Activated CD4-positive, alpha-beta T cell treated with anti-CD3 and anti-CD28 coated beads, Interleukin-2, amount 50 U/mL, for 24 hours (primary cell): ENCODE results near the gene OGDHL.

Source experiments
- DNase-seq, 2 donors: peaks; one replicate each; pipeline ENCODE4 v3.0.0-alpha.2; 2020; ENCODE audit warnings: low read depth in 1 of 2, low spot score in 1 of 2

OGDHL gene

DNA sequence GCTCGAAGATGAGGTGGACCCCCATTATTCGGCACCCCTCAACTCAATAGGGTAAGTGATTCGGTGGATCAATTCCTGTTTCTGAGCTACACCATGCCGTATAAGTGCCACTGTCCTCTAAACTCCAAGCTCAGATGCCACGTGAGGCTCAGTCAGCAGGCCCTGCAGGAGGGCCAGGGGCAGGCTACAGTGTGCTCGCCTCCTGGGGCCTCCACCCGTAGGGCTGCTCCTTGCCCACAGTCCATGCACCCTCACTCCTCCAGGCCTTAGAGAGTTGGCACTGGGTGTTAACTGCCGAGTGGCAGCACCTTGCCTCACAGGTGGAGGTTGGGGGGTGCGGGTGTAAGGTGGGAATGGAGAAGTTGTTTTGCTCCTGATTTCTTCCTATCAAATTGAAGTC, 70.5 kb downstream of the OGDHL start:
- DNase-seq, result no peak

DNA sequence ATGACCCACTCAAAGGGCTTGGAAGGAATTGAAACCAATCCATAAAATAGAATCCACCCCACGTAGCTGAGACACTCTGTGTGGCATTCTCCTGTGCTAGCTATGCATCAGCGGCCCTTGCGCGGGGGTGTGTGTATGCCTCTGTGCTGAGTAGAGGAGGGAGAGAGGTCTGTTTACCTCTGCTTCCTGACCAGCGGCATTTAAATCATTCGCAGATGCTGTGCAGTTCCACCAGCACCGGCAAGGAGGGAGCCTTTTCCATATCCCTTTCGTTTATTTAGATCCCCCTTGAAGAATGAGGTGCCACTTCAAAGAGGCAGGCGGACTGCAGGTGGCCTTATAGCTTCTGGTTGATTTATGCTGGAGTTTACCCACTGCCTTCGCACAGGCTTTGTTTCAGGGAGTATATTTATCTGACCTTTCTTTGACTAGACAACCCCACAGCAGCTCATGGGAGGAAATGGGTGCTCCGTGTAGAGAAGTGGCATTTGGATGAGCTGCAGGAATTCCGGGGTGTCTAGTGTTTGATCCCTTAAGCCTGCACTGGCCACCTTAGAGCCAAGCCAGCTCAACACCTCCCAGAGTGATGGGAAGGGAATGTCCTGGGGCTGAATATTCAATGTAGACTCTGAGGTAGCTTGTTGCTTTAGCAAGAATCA, 71.3 kb downstream of the OGDHL start:
- DNase-seq, result no peak

DNA sequence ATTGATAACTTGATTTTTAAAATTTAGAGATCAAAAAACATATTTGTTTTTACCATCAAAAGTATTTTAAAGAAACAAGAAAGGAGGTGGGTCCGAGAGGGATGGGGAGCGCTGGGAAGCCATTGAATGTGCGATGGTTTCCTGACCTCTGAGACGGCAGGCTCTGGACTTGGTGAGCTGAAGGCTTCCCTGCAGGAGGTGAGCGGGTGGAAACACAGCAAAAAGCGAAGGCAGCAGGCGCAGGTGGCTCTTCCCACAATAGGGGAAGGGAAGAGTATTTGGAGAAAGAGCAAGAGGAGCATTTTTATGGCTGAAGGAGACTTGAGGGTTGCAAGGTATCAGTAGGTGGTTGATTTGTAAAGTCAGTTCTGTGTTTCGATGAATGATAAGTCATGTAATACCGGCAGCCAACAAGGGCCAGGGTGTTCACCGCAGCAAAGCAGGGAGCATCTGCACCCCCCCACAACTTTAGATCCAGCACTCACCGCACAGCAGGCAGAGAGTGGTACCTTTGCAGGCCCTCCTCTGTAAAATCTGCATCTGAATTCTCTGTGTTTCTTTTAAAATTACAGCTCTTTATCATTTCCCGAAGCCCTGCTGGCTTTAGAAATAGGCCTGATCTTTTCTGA, 72.1 kb downstream of the OGDHL start:
- DNase-seq, result no peak

GRCh38 chr10:49688920-49689319, 73.2 kb downstream of the OGDHL start:
- DNase-seq, result no peak

DNA sequence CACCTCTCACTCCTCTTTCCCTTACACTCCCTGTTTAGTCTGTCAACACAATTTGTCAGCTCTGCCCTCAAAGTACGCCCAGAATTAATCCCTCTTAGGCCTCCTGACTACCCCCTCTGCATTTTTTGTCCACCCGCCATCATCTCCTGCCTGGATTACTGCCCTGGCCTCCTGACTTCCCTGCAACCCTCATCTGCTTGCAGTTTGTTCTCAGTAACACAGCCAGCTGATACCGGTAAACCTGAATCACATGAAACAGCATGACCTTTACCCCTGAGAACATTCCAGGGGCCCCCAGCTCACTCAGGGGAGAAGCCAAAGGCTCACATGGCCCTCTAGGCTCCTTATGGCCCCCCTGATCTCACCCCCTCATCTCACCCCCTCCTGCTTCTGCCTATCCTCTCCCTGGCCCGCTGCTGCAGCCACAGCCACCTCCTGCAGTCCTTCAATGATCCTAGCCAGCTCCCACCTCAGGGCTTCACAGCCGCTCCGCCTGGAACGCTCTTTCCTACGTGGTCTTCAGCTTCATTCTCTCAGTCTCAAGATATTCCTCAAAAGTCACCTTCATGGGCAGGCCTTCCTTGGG, 73.8 kb downstream of the OGDHL start:
- DNase-seq, result no peak

DNA sequence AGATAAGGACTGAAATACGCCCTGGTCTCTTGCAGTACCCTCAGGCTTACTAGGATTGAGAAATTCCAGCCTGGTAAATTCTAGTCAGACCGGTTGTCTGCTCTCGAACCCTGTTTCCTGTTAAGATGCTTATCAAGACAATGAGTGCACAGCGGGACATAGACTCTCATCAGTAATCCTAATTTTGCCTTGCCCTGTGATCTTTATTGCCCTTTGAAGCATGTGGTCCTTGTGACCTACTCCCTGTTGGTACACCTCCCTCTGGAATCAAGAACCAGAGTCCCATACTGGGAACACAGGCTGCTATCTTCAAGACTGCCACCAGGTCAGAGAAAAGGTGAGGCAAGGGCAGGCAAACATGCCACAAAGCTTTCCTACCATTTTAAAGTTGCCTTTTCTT, 75.5 kb downstream of the OGDHL start:
- DNase-seq, result no peak
